PC-9 (cell line): ENCODE results near the gene SLC4A11.

ENCODE experiments used
- EZH2 ChIP-seq: fragments of 200-600 bp; sonication (generic); IDR thresholded peaks from 2 replicates; pipeline ENCODE4 v1.8.0; 2017; ENCODE audit warnings: antibody characterized with exemption, low read depth
- TF ChIP-seq, protein P1 (sequence below): fragments of 200-600 bp; sonication (generic); conservative IDR thresholded peaks from 2 replicates; pipeline ENCODE4 v1.6.1; 2017; ENCODE audit warnings: mixed run types, antibody characterized with exemption, mild to moderate bottlenecking, moderate library complexity

GRCh38 chr20:3199976-3200755, 38.8 kb downstream of the SLC4A11 start:
- TF ChIP-seq, protein P1, sequence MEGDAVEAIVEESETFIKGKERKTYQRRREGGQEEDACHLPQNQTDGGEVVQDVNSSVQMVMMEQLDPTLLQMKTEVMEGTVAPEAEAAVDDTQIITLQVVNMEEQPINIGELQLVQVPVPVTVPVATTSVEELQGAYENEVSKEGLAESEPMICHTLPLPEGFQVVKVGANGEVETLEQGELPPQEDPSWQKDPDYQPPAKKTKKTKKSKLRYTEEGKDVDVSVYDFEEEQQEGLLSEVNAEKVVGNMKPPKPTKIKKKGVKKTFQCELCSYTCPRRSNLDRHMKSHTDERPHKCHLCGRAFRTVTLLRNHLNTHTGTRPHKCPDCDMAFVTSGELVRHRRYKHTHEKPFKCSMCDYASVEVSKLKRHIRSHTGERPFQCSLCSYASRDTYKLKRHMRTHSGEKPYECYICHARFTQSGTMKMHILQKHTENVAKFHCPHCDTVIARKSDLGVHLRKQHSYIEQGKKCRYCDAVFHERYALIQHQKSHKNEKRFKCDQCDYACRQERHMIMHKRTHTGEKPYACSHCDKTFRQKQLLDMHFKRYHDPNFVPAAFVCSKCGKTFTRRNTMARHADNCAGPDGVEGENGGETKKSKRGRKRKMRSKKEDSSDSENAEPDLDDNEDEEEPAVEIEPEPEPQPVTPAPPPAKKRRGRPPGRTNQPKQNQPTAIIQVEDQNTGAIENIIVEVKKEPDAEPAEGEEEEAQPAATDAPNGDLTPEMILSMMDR: no peak
- TF ChIP-seq EZH2: no peak
